GM12891 (cell line): ENCODE measurements around the gene FAM222B.
"Not testable (repeated sequence)": the region's sequence is repeated elsewhere in the genome, so short reads cannot be mapped to it uniquely, and the experiment has no call there.

ENCODE experiments used
- DNase-seq: peaks from one replicate; pipeline ENCODE4 v3.0.0; 2011; ENCODE audit warnings: low spot score; ENCODE audit not compliant: insufficient read length
- FAIRE-seq: peaks from 2 replicates; lab custom pipeline; 2011; peaks lifted over from hg19 to GRCh38; lab: Jason Lieb, UNC
- PAX5 ChIP-seq: IDR thresholded peaks from 2 replicates; pipeline ENCODE4 v1.6.1; 2011; ENCODE audit warnings: low read length, moderate library complexity, mild to moderate bottlenecking; ENCODE audit not compliant: insufficient read depth, severe bottlenecking
- POLR2A ChIP-seq: IDR thresholded peaks from 2 replicates; pipeline ENCODE4 v1.6.1; 2011; ENCODE audit warnings: low read depth, low read length, control low read depth
- POLR2AphosphoS5 ChIP-seq: IDR thresholded peaks from 2 replicates; pipeline ENCODE4 v1.6.1; 2011; ENCODE audit warnings: low read depth, low read length, control low read depth
- POU2F2 ChIP-seq: IDR thresholded peaks from 2 replicates; pipeline ENCODE4 v1.6.1; 2011; ENCODE audit warnings: low read depth, mild to moderate bottlenecking, control low read depth, low read length, moderate library complexity
- SPI1 ChIP-seq: IDR thresholded peaks from 2 replicates; pipeline ENCODE4 v1.6.1; 2011; ENCODE audit warnings: low read depth, low read length, control low read depth
- TAF1 ChIP-seq: IDR thresholded peaks from 2 replicates; pipeline ENCODE4 v1.6.1; 2011; ENCODE audit warnings: low read depth, low read length, control low read depth

The FAM222B gene

GRCh38 chr17:28740406-28741357 lies 101.9 kb downstream of the FAM222B start:
- FAIRE-seq (no peak), DNase-seq (no peak)
- TF ChIP-seq POLR2A (no peak), POLR2AphosphoS5 (no peak), POU2F2 (no peak), TAF1 (no peak), PAX5 (no peak), SPI1 (no peak)

GRCh38 chr17:28738680-28739384 lies 103.8 kb downstream of the FAM222B start:
- 0 out of 2 replicates have a peak, but pooled peaks have one; percentile 10 for TF ChIP-seq TAF1
- 0 out of 2 replicates have a peak, but pooled peaks have one; percentile 33 for TF ChIP-seq POLR2A
- TF ChIP-seq SPI1: peak; percentile 80
- TF ChIP-seq POU2F2: peak; percentile 79
- no peak; the same call in 1 of the 2 replicates for TF ChIP-seq POLR2AphosphoS5
- peak; percentile 16 for TF ChIP-seq PAX5
- FAIRE-seq (peak; percentile 82), DNase-seq (no peak)

- TF ChIP-seq PAX5 (peak; percentile 98), POLR2AphosphoS5 (peak; percentile 88), POU2F2 (peak; percentile 81), POLR2A (peak; percentile 91), SPI1 (no peak), TAF1 (peak; percentile 97)
- FAIRE-seq: peak; percentile 95
Observed at GRCh38 chr17:28737770-28738679, 104.6 kb downstream of the FAM222B start.

GRCh38 chr17:28737316-28737715 lies 105.3 kb downstream of the FAM222B start:
- no peak for DNase-seq
- TF ChIP-seq POLR2A (no peak), POU2F2 (no peak), SPI1 (no peak), TAF1 (no peak), POLR2AphosphoS5 (no peak), PAX5 (no peak)
- FAIRE-seq: peak; percentile 23

More at GRCh38 chr17:28737770-28738679, 104.6 kb downstream of the FAM222B start:
- DNase-seq: peak; percentile 82

GRCh38 chr17:28735913-28736769 lies 106.4 kb downstream of the FAM222B start:
- not testable (repeated sequence) for DNase-seq, FAIRE-seq

- no peak for DNase-seq
- FAIRE-seq: no peak
- TF ChIP-seq POLR2AphosphoS5 (no peak), POU2F2 (no peak), POLR2A (no peak), TAF1 (no peak), SPI1 (no peak), PAX5 (no peak)
Observed at GRCh38 chr17:28735242-28735722, 107.3 kb downstream of the FAM222B start.

GRCh38 chr17:28734712-28735241 lies 107.8 kb downstream of the FAM222B start:
- DNase-seq: no peak
- FAIRE-seq: no peak
- no peak for TF ChIP-seq POLR2A
- no peak for TF ChIP-seq TAF1
- TF ChIP-seq POLR2AphosphoS5: no peak
- TF ChIP-seq POU2F2: no peak
- no peak for TF ChIP-seq SPI1

- no peak for TF ChIP-seq TAF1
- no peak for TF ChIP-seq POLR2A
- TF ChIP-seq PAX5: no peak
- TF ChIP-seq SPI1: no peak
- no peak for TF ChIP-seq POU2F2
- TF ChIP-seq POLR2AphosphoS5: no peak
- no peak for FAIRE-seq
- DNase-seq: no peak
Observed at GRCh38 chr17:28733346-28733745, 109.2 kb downstream of the FAM222B start.
